Measurements from ENCODE around the gene E2F2. TPM values are rescaled to one million over a fixed set of nuclear protein-coding genes. Genes with fewer than 3 reads are reported as not detected.

E2F2 gene
- total and polyA plus RNA-seq, 2 of the 13 experiments (the other 11 are each of a cell fraction or from before 2014, with no cell fraction given): 0.65 to 6.6 TPM

DNA sequence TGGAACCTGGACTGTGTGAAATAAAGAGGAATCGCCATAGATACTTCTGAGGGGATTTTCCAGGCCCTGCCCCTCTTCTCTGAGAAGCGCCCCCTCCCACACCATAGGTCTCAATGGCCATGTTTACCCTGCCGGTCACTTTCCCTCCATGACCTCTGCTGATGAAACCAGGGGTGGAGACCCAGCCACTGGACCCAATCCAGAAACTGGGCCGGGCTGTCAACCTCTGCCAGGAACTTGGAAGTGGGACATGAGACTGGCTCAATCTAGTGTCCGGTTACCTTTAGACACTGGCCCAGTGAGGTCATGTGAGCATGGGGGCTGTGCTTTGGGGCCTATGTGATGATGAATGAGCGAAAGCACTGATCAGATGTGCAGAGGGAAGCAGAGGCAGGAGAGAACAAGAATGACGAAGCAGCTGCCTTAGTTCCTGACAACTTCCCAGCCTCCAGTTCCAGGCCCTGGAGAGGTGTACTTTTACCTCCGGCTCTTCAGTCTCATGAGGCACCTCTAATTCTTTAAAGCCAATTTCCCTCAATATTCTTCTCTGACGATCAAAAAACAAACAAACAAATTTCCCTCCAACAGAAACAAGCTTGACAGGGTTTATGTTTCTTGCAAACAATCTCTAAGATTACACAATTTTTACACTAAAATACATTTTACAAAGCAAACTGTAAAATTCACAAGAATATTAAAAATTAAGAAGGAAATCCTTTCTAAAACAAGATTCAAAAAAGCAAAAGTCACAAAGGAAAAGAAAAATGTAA, 52.0 kb downstream of the E2F2 start:
- 1% methylated on average over 9 of the region's 9 CpGs for WGBS (ENCODE audit: low lambda C conversion rate)
- intact Hi-C loops (cut with micrococcal nuclease; ENCODE audit: unreplicated experiment) (no loop called here), in situ Hi-C loops (cut with HindIII; ENCODE audit: extremely low pct_ligation_motif_present, low pct_unique_long_range_greater_than_20kb) (no loop called here)
- Histone ChIP-seq H3K27ac (ENCODE audit: extremely low read length, insufficient read depth, low read length) (peak overlapping the region; percentile 74), H3K4me3 (replicated peaks in 1 of 3; ENCODE audit: insufficient read depth in 1 of 3, low read depth in 2 of 3, low read length in 3 of 3) (peak overlapping the region in 2 of 3 experiments; percentile 32 to 40; a peak in 3 of 6 replicates), H3K4me2 (ENCODE audit: low read depth, low read length) (peak overlapping the region; percentile 60), H3K4me1 (ENCODE audit: insufficient read depth, low read length) (peaks cover 75% of the 10 kb centered on the region), H4K20me1 (ENCODE audit: insufficient read depth, low read length) (no peaks in the 10 kb centered on the region), H3K36me3 (replicated peaks in 1 of 2; ENCODE audit: control insufficient read depth in 1 of 2, insufficient read depth in 2 of 2, low read length in 2 of 2) (no peaks in the 10 kb centered on the region; a peak in 1 of 5 replicates), H3K27me3 (ENCODE audit: control insufficient read depth in 1 of 2, insufficient read depth in 2 of 2, low read length in 2 of 2) (no peaks in the 10 kb centered on the region), H3K79me2 (ENCODE audit: insufficient read depth, low read length) (peaks cover 63% of the 10 kb centered on the region), H3K9me3 (ENCODE audit: low read length) (no peaks in the 10 kb centered on the region), H3K9ac (ENCODE audit: insufficient read depth, low read depth, low read length) (peak overlapping the region; percentile 45), H2AFZ (ENCODE audit: low read length) (no peak overlapping the region)
- DNase-seq (ENCODE audit: low spot score): peak; percentile 97
- peak; percentile 90 for ATAC-seq
- ChIA-PET CTCF (ENCODE audit: low intra/inter-chr PET ratio, low total read pairs) (no interaction called here), POLR2A (interaction anchor here (1.0 to 1.7 kb wide), 2 partner anchors 18 to 111 kb away, joined by 4 to 6 read pairs; no protein-coding TSS in a partner anchor)
- peak; percentile 98 for FAIRE-seq
- TSS peak; percentile 98 for BruUV-seq (replicated peaks)
- TF ChIP-seq, protein P1, sequence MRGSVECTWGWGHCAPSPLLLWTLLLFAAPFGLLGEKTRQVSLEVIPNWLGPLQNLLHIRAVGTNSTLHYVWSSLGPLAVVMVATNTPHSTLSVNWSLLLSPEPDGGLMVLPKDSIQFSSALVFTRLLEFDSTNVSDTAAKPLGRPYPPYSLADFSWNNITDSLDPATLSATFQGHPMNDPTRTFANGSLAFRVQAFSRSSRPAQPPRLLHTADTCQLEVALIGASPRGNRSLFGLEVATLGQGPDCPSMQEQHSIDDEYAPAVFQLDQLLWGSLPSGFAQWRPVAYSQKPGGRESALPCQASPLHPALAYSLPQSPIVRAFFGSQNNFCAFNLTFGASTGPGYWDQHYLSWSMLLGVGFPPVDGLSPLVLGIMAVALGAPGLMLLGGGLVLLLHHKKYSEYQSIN (CRISPR knock-in tag; IDR thresholded peaks at IDR 0.05; ENCODE audit: borderline replicate concordance): no peak
- TF ChIP-seq, protein P2, sequence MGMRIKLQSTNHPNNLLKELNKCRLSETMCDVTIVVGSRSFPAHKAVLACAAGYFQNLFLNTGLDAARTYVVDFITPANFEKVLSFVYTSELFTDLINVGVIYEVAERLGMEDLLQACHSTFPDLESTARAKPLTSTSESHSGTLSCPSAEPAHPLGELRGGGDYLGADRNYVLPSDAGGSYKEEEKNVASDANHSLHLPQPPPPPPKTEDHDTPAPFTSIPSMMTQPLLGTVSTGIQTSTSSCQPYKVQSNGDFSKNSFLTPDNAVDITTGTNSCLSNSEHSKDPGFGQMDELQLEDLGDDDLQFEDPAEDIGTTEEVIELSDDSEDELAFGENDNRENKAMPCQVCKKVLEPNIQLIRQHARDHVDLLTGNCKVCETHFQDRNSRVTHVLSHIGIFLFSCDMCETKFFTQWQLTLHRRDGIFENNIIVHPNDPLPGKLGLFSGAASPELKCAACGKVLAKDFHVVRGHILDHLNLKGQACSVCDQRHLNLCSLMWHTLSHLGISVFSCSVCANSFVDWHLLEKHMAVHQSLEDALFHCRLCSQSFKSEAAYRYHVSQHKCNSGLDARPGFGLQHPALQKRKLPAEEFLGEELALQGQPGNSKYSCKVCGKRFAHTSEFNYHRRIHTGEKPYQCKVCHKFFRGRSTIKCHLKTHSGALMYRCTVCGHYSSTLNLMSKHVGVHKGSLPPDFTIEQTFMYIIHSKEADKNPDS (CRISPR knock-in tag; IDR thresholded peaks at IDR 0.05): no peak
- TF ChIP-seq TEAD2 (CRISPR knock-in tag; IDR thresholded peaks at IDR 0.05): no peak
- TF ChIP-seq ZMYM2 (CRISPR knock-in tag; IDR thresholded peaks at IDR 0.05): no peak
- TF ChIP-seq, protein P3, sequence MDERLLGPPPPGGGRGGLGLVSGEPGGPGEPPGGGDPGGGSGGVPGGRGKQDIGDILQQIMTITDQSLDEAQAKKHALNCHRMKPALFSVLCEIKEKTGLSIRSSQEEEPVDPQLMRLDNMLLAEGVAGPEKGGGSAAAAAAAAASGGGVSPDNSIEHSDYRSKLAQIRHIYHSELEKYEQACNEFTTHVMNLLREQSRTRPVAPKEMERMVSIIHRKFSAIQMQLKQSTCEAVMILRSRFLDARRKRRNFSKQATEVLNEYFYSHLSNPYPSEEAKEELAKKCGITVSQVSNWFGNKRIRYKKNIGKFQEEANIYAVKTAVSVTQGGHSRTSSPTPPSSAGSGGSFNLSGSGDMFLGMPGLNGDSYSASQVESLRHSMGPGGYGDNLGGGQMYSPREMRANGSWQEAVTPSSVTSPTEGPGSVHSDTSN (CRISPR knock-in tag; IDR thresholded peaks at IDR 0.05): 0 out of 2 replicates have a peak, but pooled peaks have one; percentile 11
- no peak for TF ChIP-seq KLF12 (CRISPR knock-in tag; IDR thresholded peaks at IDR 0.05; ENCODE audit: borderline replicate concordance)
- TF ChIP-seq CHD2 (IDR thresholded peaks at IDR 0.05; ENCODE audit: low read depth, low read length): no peak
- TF ChIP-seq ZNF543 (CRISPR knock-in tag; IDR thresholded peaks at IDR 0.05): no peak
- no peak for TF ChIP-seq HOXA7 (CRISPR knock-in tag; IDR thresholded peaks at IDR 0.05)
- TF ChIP-seq ZNF850 (CRISPR knock-in tag; conservative IDR thresholded peaks at IDR 0.05): no peak
- peak; percentile 87 for TF ChIP-seq ZNF772 (CRISPR knock-in tag; IDR thresholded peaks at IDR 0.05)
- TF ChIP-seq ZFP36 (IDR thresholded peaks at IDR 0.05; ENCODE audit: borderline replicate concordance, low read depth, low read length, partially characterized antibody): no peak
- TF ChIP-seq ZNF562 (CRISPR knock-in tag; IDR thresholded peaks at IDR 0.05; ENCODE audit: borderline replicate concordance): no peak
- TF ChIP-seq MAFK (conservative IDR thresholded peaks at IDR 0.05 in 1 of 2, IDR thresholded peaks at IDR 0.05 in 1 of 2; ENCODE audit: low read length in 2 of 2): no peak
- TF ChIP-seq FOXP1 (IDR thresholded peaks at IDR 0.05): no peak
- peak; percentile 73; the same call in 1 of the 2 replicates for TF ChIP-seq FOXP1 (CRISPR knock-in tag; IDR thresholded peaks at IDR 0.05)
- peak; percentile 83 for TF ChIP-seq ZFX (CRISPR knock-in tag; IDR thresholded peaks at IDR 0.05; ENCODE audit: low read depth)
- 0 out of 2 replicates have a peak, but pooled peaks have one; percentile 46 for TF ChIP-seq MAZ (IDR thresholded peaks at IDR 0.05; ENCODE audit: borderline replicate concordance, low read depth, low read length)
- TF ChIP-seq MAZ (CRISPR knock-in tag; IDR thresholded peaks at IDR 0.05; ENCODE audit: low read depth): peak; percentile 79; the same call in 1 of the 2 replicates
- TF ChIP-seq, protein P4, sequence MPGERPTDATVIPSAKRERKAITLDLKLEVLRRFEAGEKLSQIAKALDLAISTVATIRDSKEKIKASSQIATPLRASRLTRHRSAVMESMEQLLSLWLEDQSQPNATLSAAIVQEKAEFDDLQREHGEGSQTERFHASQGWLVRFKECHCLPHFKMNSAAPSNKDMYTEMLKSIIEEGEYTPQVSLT (CRISPR knock-in tag; IDR thresholded peaks at IDR 0.05; ENCODE audit: borderline replicate concordance, low read depth): no peak

Measured in HepG2 (cell line).